Limb (tissue), 2 donors: Measurements from ENCODE around the gene FLOT2.
"Not testable (repeated sequence)": the region's sequence is repeated elsewhere in the genome, so short reads cannot be mapped to it uniquely, and the experiment has no call there.

Source experiments
- DNase-seq, 2 donors: peaks; one replicate each; pipeline ENCODE4 v3.0.0-alpha.2; 2016; ENCODE audit errors: extremely low spot score in 2 of 2

Gene FLOT2

GRCh38 chr17:28896491-28896883 is 1.0 kb downstream of the FLOT2 start:
- DNase-seq, result no peak

- no peak for DNase-seq
Observed at GRCh38 chr17:28895794-28896447, 1.6 kb downstream of the FLOT2 start.

GRCh38 chr17:28893248-28894183 is 4.0 kb downstream of the FLOT2 start:
- DNase-seq, result not testable (repeated sequence)

- no peak for DNase-seq
Observed at GRCh38 chr17:28892024-28892423, 5.5 kb downstream of the FLOT2 start.

GRCh38 chr17:28891201-28891600 is 6.3 kb downstream of the FLOT2 start:
- no peak for DNase-seq

- no peak for DNase-seq
Observed at GRCh38 chr17:28889996-28890395, 7.5 kb downstream of the FLOT2 start.

- DNase-seq, result no peak
Observed at GRCh38 chr17:28888832-28889231, 8.7 kb downstream of the FLOT2 start.

- DNase-seq, result no peak
Observed at GRCh38 chr17:28887871-28888471, 9.6 kb downstream of the FLOT2 start.

- DNase-seq, result no peak
Observed at GRCh38 chr17:28885951-28886350, 11.6 kb downstream of the FLOT2 start.

GRCh38 chr17:28885363-28885762 is 12.2 kb downstream of the FLOT2 start:
- DNase-seq, result no peak

GRCh38 chr17:28883967-28884702 is 13.4 kb downstream of the FLOT2 start:
- no peak for DNase-seq

GRCh38 chr17:28882154-28882895 is 15.2 kb downstream of the FLOT2 start:
- DNase-seq, result no peak

GRCh38 chr17:28881533-28882056 is 15.9 kb downstream of the FLOT2 start:
- no peak for DNase-seq

GRCh38 chr17:28880572-28880945 is 17.0 kb downstream of the FLOT2 start:
- no peak for DNase-seq

GRCh38 chr17:28879886-28880571 is 17.5 kb downstream of the FLOT2 start:
- DNase-seq, result no peak

GRCh38 chr17:28878981-28879380 is 18.6 kb downstream of the FLOT2 start:
- no peak for DNase-seq

GRCh38 chr17:28878158-28878910 is 19.2 kb downstream of the FLOT2 start:
- DNase-seq, result no peak

GRCh38 chr17:28877150-28877711 is 20.3 kb downstream of the FLOT2 start:
- not testable (repeated sequence) for DNase-seq
